ENCODE data around the gene FBLN5. TPM values are rescaled to one million over a fixed set of nuclear protein-coding genes. Genes with fewer than 3 reads are reported as not detected.

The FBLN5 gene
- total RNA-seq, 1 experiment from 2014 or later: 3.3 TPM

GRCh38 chr14:91835920-91836843 lies 111.3 kb downstream of the FBLN5 start:
- intact Hi-C loops (cut with micrococcal nuclease): no loop called here
- no TSS peak for BruUV-seq (replicated peaks)
- peak overlapping the region; percentile 52 to 66 for H3K4me3 ChIP-seq (replicated peaks in 1 of 2; ENCODE audit: low read depth in 1 of 2, low read length in 2 of 2)
- H2AFZ ChIP-seq (ENCODE audit: low read depth, low read length, poor library complexity, severe bottlenecking): peak overlapping the region; percentile 27
- no peaks in the 10 kb centered on the region for H3K36me3 ChIP-seq (ENCODE audit: control insufficient read depth in 1 of 2, insufficient read depth in 2 of 2, low read length in 2 of 2)
- peak; percentile 97 for ATAC-seq
- TF ChIP-seq, protein P1, sequence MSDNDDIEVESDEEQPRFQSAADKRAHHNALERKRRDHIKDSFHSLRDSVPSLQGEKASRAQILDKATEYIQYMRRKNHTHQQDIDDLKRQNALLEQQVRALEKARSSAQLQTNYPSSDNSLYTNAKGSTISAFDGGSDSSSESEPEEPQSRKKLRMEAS (IDR thresholded peaks at IDR 0.05): peak; percentile 15; the same call in 1 of the 2 replicates
- no peak for TF ChIP-seq POLR2A (IDR thresholded peaks at IDR 0.05; ENCODE audit: borderline replicate concordance, extremely low read depth, insufficient read depth, insufficient read length)
- TF ChIP-seq ZFX (IDR thresholded peaks at IDR 0.05): peak; percentile 44; the same call in 1 of the 2 replicates
- TF ChIP-seq SP1 (IDR thresholded peaks at IDR 0.05; ENCODE audit: low read depth): no peak
- peak; percentile 98; the same call in 1 of the 2 replicates for TF ChIP-seq EZH2phosphoT487 (IDR thresholded peaks at IDR 0.05; ENCODE audit: borderline replicate concordance)
- TF ChIP-seq POLR2AphosphoS5 (IDR thresholded peaks at IDR 0.05; ENCODE audit: low read depth, low read length): peak; percentile 81
- no peak for TF ChIP-seq TCF7L2 (IDR thresholded peaks at IDR 0.05; ENCODE audit: borderline replicate concordance, extremely low read depth, insufficient read depth, insufficient read length)
- no peak for TF ChIP-seq ZNF274 (IDR thresholded peaks at IDR 0.05; ENCODE audit: low read depth, low read length)
- no peak for TF ChIP-seq RAD21 (IDR thresholded peaks at IDR 0.05; ENCODE audit: low read depth)
- TF ChIP-seq, protein P2, sequence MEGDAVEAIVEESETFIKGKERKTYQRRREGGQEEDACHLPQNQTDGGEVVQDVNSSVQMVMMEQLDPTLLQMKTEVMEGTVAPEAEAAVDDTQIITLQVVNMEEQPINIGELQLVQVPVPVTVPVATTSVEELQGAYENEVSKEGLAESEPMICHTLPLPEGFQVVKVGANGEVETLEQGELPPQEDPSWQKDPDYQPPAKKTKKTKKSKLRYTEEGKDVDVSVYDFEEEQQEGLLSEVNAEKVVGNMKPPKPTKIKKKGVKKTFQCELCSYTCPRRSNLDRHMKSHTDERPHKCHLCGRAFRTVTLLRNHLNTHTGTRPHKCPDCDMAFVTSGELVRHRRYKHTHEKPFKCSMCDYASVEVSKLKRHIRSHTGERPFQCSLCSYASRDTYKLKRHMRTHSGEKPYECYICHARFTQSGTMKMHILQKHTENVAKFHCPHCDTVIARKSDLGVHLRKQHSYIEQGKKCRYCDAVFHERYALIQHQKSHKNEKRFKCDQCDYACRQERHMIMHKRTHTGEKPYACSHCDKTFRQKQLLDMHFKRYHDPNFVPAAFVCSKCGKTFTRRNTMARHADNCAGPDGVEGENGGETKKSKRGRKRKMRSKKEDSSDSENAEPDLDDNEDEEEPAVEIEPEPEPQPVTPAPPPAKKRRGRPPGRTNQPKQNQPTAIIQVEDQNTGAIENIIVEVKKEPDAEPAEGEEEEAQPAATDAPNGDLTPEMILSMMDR (IDR thresholded peaks at IDR 0.05 in 2 of 3, conservative IDR thresholded peaks at IDR 0.05 in 1 of 3; ENCODE audit: borderline replicate concordance in 1 of 3, insufficient read depth in 1 of 3, low read depth in 2 of 3, low read length in 2 of 3): no peak
- TF ChIP-seq EZH2 (IDR thresholded peaks at IDR 0.05): 0 out of 2 replicates have a peak, but pooled peaks have one; percentile 42
- no peak for TF ChIP-seq SRF (IDR thresholded peaks at IDR 0.05; ENCODE audit: low read depth)
- TF ChIP-seq, protein P3, sequence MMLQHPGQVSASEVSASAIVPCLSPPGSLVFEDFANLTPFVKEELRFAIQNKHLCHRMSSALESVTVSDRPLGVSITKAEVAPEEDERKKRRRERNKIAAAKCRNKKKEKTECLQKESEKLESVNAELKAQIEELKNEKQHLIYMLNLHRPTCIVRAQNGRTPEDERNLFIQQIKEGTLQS (IDR thresholded peaks at IDR 0.05): no peak
- H3K9ac ChIP-seq (ENCODE audit: low read length): peak overlapping the region; percentile 58
- ChIA-PET POLR2A (no interaction called here), RAD21 (ENCODE audit: low non-redundant PET in 1 of 2, low total read pairs in 2 of 2, uncharacterized antibody in 2 of 2, unreplicated experiment in 2 of 2) (no interaction called here), CTCF (no interaction called here)
- H4K20me1 ChIP-seq (ENCODE audit: insufficient read depth): no peaks in the 10 kb centered on the region
- peaks cover 16% of the 10 kb centered on the region; the same call in 1 of the 2 replicates for H3K27me3 ChIP-seq (ENCODE audit: insufficient read depth, low read length)
- no peak overlapping the region; the same call in 1 of the 2 replicates for H3K27ac ChIP-seq (ENCODE audit: low read depth, low read length)
- H3K4me2 ChIP-seq (ENCODE audit: low read length): peak overlapping the region; percentile 86
- DNase-seq (ENCODE audit: low read depth, low spot score): peak; percentile 56
- H3K9me3 ChIP-seq (ENCODE audit: control insufficient read depth in 1 of 2, insufficient read depth in 1 of 2, low read depth in 1 of 2, low read length in 2 of 2): no peaks in the 10 kb centered on the region
- no peaks in the 10 kb centered on the region for H3K9me2 ChIP-seq (ENCODE audit: insufficient read depth)
- peaks cover 5 to 15% of the 10 kb centered on the region in 2 experiments; a peak in 3 of 4 replicates for H3K4me1 ChIP-seq (ENCODE audit: control insufficient read depth in 1 of 2, insufficient read depth in 2 of 2, low read length in 2 of 2)
- no peaks in the 10 kb centered on the region for H3K79me2 ChIP-seq (ENCODE audit: insufficient read depth, low read length)
